HG02571 (cell line): ENCODE results near the gene MAN2A1.
"Not testable (repeated sequence)": the region's sequence is repeated elsewhere in the genome, so short reads cannot be mapped to it uniquely, and the experiment has no call there.

Source experiments
- ATAC-seq: cut with Tn5 transposase; IDR thresholded peaks from one replicate; pipeline ENCODE4 v1.9.1; 2021; ENCODE audit warnings: mild to moderate bottlenecking, moderate library complexity; ENCODE audit not compliant: unreplicated experiment

MAN2A1 gene

DNA sequence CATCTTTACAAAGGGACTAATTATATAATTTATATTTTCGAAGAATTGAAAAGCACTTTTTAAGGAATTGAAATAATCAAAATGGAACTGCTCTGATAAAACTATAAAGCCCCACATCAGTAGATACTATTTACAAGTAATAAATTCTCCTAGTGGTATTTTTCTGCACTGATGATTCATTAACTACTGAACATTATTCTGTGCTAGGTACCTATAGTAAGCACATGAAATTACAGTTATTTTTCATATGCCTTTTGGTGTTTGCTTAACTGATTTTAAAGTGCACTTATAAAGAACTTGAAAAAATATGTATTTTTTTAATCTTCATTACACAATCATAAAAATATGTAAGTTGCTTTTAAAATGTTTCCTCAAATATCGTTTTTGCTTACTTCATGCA, 123.0 kb downstream of the MAN2A1 start:
- no peak for ATAC-seq

- ATAC-seq = no peak
These were observed 127.0 kb downstream of the MAN2A1 start for GRCh38 chr5:109816732-109817131.

DNA sequence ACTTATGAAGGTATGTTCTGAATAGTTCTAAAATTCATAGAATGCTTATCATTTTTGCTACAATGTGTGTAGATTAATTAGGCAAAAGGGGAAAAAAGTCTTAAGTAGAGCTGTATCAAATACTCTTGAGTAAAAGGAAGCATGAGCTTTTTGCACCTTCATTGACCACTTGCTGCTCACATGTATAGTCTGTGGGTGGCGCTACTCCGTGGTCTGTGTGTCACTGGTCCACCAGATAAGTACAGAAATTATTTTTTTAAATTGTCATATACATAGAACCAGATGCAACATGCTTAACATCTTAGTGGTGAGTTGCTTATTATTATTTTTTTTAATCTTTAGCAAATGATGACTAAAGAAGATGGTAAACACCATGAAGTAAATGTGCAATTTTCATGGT, 130.2 kb downstream of the MAN2A1 start:
- no peak for ATAC-seq

- no peak for ATAC-seq
These were observed 133.9 kb downstream of the MAN2A1 start for GRCh38 chr5:109823597-109823996.

- no peak for ATAC-seq
These were observed 135.7 kb downstream of the MAN2A1 start for GRCh38 chr5:109825450-109825849.

DNA sequence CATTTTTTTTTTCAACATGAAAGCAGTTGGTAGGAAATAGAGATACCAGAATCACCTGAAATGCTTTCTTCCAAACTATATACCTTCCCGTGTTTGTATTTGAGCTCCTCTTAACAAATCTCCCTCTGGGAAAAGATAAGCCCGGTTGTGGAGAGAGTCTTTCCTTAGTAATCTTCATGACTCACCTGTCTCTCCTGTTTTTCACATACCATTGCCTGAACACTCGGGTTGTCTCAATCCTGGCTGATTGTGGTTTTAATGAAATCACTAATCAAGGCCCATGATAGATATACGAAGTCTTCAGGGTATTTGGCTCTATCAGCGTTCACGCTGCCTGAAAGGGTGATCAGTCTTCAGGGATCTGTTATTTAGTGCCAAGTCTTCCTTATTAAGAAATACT, 136.7 kb downstream of the MAN2A1 start:
- no peak for ATAC-seq

GRCh38 chr5:109829331-109829730, 139.6 kb downstream of the MAN2A1 start:
- ATAC-seq = no peak

DNA sequence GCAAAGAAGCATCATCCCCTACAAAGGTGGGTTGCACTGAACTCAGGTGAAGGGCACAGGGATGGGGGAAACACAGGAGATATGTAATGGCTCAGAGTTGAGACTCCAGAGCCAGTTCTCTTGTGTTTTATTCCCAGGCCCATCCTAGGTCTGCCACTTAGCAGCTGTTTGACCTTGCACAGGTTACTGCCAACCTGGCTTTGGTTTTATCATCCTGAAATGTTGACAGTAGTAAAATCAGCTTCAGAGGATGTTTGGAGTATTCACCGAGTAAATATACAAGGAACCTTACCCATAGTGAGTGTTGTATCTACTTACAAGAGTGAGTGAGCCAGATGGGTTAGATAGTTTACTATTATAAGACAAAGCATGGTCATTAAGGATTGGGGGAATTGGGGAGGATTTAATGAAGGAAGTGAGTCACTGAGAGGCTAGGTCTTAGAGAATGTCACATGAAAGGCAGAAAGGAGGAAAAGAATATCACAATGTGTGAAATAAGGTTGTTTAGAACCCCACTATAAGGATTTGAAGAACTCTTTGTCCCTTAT, 141.3 kb downstream of the MAN2A1 start:
- ATAC-seq = no peak

DNA sequence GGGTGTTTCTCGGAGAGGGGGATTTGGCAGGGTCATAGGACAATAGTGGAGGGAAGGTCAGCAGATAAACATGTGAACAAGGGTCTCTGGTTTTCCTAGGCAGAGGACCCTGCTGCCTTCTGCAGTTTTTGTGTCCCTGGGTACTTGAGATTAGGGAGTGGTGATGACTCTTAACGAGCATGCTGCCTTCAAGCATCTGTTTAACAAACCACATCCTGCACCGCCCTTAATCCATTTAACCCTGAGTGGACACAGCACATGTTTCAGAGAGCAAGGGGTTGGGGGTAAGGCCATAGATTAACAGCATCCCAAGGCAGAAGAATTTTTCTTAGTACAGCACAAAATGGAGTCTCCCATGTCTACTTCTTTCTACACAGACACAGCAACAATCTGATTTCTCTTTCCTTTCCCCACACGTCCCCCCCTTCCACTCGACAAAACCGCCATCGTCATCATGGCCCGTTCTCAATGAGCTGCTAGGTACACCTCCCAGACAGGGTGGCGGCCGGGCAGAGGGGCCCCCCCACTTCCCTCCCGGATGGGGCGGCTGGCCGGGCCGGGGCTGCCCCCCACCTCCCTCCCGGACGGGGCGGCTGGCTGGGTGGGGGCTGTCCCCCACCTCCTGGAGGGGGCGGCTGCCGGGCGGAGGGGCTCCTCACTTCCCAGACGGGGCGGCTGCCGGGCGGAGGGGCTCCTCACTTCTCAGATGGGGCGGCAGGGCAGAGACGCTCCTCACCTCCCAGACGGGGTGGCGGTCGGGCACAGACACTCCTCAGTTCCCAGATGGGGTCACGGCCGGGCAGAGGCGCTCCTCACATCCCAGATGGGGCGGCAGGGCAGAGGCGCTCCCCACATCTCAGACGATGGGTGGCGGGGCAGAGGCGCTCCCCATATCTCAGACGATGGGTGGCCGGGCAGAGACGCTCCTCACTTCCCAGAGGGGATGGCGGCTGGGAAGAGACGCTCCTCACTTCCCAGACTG, 142.8 kb downstream of the MAN2A1 start:
- not testable (repeated sequence) for ATAC-seq

DNA sequence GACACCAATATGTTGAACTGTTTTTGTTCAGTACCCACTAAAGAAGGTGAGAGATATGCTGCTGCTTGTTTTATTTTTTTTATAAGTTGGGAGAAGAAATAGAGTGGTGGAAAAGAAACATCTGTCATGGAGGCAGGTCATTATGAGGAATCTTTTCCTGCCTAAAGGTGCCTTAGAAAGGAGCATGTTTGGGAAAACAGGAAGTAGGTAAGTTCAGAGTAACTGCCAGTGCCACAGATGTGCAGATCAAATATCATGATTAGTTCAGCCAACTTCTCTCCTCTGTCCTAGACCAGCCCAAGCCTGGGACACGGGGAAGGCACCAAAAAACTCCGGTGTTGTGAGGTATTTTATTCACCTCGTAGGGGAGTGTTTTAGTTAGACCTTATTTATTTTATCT, 144.2 kb downstream of the MAN2A1 start:
- no peak for ATAC-seq

- no peak for ATAC-seq
These were observed 146.6 kb downstream of the MAN2A1 start for GRCh38 chr5:109836280-109836679.

GRCh38 chr5:109837231-109837861, 147.6 kb downstream of the MAN2A1 start:
- no peak for ATAC-seq

DNA sequence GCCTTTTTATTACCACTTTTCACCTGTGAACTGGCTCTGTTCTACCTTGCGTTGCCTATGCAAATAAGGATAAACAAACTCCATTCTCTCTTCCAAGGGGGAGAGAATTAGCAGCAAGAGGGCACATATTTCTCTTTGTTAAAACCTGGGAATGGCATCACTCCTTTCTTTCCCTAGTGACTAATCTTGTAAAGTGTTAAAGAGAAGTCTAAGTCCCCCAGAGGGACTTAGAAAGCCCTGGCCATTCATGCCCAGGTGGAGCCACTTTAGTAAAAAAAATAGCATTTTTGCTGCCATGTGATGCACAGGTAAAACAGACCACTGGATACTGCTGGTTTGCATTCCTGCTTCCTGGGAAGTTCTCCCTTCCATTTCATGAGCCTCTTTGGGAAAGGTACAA, 148.4 kb downstream of the MAN2A1 start:
- no peak for ATAC-seq

DNA sequence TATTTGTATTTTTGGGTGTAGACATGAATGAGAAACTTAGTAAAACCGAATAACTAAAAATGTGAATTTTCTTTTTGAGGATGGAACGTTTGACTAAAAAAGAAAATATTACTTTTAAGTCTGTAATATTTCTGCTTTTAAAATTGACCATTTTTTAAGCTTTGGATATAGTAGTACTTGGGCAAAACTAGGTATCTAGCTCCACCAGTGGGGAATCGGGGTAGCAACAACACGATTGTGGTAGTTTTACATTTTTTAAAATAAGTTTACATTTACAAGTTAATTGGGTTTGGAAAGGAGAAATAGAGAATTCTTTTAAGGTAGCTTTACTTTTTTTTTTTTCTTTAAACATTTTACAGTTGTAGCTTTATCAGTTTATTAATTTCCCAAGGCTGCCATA, 154.4 kb downstream of the MAN2A1 start:
- ATAC-seq = no peak

DNA sequence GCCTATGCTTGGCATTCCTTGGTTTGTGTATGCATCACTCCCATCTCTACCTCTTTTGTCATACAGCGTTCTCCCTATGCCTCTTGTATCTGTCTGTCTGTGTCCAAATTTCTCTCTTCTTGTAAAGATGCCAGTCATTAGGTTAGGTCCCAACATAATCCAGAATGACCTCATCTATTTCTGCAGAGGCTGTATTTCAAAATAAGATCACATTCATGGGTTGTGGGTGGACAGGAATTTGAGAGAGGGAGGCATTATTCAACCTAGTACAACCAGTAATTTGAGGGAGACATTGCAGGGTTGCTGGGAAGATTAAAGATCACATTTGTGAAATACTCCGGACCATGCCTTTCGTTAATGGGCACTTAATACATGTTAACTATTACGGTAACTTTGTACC, 155.0 kb downstream of the MAN2A1 start:
- no peak for ATAC-seq

DNA sequence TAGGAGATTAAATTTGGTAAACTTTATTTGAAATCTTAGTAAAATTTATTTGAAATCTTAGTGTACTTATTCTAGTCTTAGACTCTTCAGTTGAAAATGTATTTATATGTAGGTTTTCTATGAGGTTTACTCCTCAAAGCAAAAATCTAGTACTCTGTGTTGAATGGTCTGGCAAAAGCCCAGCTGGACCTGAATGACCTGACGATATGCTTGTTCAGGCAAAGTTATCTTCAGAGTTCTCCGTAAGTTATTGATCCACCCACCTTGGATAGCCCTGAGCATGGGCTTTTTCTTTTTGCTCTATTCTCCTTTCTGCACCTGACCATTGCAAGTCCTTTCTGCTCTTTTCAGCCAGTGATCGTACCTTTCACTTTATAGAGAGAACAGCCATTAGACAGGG, 158.4 kb downstream of the MAN2A1 start:
- ATAC-seq = no peak

DNA sequence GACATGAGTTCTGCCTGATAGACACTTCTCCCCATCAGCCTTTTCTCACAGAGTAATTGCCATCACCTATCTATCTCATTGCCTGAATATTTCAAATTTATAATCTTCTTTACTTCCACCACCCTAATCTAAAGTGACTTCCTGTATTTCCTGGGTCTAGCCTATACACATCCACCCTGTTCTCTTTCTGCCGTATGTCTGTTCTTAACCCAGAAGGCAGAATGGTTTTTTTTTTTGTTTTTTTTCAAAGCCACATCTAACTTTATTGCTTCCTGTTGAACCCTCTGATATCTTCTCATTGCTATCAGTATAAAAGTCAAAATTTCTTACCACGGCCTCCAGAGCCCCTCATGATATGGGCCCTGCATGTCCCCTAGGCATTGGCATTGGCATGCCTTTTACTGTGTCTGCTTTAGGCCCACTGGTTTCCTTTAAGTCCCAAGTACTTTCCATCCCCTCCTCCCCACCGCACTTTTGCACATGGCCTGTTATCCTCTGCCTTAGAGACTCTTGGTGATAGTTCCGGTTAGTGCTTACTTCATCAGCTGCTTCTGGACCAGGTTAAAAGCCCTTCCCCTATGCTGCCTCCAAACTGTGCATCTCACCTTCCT, 159.9 kb downstream of the MAN2A1 start:
- no peak for ATAC-seq

- no peak for ATAC-seq
These were observed 162.8 kb downstream of the MAN2A1 start for GRCh38 chr5:109852371-109853155.

GRCh38 chr5:109853377-109853776, 163.7 kb downstream of the MAN2A1 start:
- ATAC-seq = no peak

- no peak for ATAC-seq
These were observed 165.3 kb downstream of the MAN2A1 start for GRCh38 chr5:109855056-109855455.
